Fibroblast of mammary gland (primary cell): ENCODE data around the gene RHOF.

Experiments used
- DNase-seq: peaks from one replicate; pipeline ENCODE4 v3.0.0-alpha.2; 2010; ENCODE audit warnings: low read depth
- H3K4me3 ChIP-seq: 2 replicates; pipeline ENCODE4 v1.5.1; 2011; ENCODE audit warnings: low read depth, mild to moderate bottlenecking, low read length, moderate library complexity; ENCODE audit not compliant: control insufficient read depth
- TF ChIP-seq, protein P1 (sequence below): conservative IDR thresholded peaks from 2 replicates; pipeline ENCODE4 v1.5.1; 2011; ENCODE audit warnings: low read depth, low read length, inconsistent platforms; ENCODE audit not compliant: control insufficient read depth, insufficient read depth

RHOF gene

DNA sequence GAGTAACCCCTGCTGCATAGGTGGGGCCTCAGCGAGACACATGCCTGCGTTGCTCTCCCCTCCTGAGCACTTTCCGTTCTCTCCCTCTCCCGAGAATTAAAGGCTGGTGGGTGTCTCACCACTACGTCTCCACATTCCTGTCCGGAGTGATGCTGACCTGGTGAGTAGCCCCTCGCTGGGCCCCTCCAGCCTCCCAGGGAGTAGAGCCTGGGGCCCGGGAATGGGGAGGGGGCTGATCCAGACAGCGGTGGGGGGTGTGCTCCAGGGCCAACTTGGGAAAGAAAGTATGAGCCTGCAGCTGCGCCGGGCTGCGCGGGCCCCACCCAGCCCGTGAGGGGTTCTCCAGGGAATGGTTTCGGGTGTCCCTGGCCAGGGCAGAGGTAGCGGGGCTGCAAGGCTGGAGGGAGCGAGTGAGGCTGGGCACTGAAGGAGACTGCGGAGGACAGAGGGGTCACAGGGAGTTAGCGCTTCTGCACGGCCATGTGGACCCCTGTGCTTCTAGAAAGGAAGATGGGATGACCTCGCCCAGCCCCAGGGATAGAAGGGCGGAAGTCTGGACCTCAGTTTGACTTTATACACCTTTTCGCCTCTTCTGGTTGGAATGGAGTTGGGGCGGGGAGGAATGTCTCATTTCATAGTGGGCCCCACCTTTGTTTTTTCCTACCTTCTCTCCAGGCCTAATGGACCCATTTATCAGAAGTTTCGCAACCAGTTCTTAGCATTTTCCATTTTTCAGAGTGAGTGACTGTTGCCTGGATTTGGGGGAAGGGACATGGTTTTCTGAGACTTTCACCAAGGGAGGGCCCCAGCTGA lies 22.5 kb downstream of the RHOF start:
- TF ChIP-seq, protein P1, sequence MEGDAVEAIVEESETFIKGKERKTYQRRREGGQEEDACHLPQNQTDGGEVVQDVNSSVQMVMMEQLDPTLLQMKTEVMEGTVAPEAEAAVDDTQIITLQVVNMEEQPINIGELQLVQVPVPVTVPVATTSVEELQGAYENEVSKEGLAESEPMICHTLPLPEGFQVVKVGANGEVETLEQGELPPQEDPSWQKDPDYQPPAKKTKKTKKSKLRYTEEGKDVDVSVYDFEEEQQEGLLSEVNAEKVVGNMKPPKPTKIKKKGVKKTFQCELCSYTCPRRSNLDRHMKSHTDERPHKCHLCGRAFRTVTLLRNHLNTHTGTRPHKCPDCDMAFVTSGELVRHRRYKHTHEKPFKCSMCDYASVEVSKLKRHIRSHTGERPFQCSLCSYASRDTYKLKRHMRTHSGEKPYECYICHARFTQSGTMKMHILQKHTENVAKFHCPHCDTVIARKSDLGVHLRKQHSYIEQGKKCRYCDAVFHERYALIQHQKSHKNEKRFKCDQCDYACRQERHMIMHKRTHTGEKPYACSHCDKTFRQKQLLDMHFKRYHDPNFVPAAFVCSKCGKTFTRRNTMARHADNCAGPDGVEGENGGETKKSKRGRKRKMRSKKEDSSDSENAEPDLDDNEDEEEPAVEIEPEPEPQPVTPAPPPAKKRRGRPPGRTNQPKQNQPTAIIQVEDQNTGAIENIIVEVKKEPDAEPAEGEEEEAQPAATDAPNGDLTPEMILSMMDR: no peak
- DNase-seq: no peak
- H3K4me3 ChIP-seq: no peak overlapping the region

DNA sequence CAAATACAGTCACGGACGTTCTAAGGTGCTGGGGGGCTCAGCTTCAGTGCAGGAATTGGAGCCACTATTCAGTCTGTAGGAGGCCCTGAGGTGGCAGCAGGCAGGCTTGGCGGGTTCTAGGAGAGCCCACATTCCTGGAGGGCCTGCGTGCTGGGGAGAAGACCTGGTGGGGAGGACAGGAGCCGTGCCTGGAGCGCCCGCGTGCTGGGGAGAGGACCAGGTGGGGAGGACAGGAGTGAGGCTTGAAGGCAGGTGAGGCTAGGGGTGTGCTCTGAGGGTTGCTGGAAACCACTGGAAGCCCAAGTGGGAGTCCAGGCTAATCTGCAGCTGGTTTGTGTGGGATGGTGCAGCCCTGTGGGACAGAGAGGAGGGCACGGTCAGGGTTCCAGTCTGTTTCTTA lies 23.1 kb downstream of the RHOF start:
- no peak overlapping the region for H3K4me3 ChIP-seq
- TF ChIP-seq, protein P1: no peak
- DNase-seq: no peak

DNA sequence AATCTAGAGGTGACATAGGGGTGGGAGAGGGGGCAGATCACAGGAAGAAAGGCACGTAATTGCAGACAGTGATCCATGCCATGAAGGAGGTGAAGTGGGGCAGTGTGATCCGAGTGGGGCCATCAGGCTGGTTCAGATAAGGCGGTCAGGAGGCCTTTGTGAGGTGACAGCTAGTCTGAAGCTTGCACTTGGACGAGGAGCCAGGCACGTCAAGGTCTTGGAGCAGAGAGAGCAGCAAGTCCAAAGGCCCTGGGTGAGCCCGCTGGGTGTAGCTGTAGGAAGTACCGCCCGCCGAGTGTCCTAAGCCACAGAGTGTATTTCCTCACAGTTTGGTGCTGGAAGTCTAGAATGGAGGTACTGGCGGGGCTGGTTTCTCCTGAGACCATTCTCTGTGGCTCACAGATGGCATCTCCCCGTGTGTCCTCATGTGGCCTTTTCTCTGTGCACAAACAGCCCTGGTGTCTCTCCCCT lies 23.6 kb downstream of the RHOF start:
- TF ChIP-seq, protein P1: no peak
- DNase-seq: no peak
- no peak overlapping the region for H3K4me3 ChIP-seq

DNA sequence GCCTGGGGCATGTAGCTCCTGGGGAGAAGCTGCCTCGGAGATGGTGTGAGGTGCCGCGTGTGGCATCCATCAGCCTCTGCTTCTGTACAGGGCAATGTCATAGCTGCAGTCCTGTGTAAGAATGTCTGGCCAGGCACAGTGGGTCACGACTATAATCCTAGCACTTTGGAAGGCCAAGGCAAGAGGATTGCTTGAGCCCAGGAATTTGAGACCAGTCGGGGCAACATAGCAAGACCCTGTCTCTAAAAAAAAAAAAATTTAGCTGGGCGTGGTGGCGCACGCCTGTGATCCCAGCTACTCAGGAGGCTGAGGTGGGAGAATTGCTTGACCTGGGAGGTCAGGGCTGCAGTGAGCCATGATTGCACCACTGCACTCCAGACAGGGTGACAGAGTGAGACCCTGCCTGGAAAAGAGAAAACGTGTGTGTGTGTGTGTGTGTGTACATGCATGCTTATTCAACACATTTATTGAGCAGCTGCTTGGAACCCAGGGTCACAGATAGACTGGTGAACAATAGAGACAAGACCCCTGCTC lies 24.1 kb downstream of the RHOF start:
- DNase-seq: no peak
- H3K4me3 ChIP-seq: no peak overlapping the region
- TF ChIP-seq, protein P1: no peak

DNA sequence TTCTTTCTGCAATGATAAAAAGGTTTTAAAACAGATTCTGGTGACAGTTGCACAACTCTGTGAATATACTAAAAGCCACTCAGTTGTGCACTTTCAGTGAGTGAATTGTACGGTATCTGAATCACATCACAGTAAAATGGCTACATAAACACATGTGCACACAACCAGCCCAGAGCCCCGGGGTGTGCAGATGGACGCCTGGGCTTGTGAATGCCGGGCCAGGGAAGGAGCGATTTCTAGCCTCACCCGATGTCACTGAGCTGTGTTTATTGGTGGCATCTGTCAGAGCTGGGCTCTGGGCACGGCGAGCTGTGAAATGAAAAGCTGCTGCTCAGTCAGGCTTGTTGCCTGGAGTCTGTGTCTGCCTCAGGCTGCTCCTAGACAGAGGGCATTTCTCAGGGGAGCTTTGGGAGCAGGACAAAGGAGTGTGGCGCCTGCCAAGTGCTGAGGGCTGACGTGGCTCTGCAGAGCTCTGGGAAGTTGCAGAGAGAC lies 25.9 kb downstream of the RHOF start:
- TF ChIP-seq, protein P1: no peak
- H3K4me3 ChIP-seq: no peak overlapping the region
- peak; percentile 85 for DNase-seq

DNA sequence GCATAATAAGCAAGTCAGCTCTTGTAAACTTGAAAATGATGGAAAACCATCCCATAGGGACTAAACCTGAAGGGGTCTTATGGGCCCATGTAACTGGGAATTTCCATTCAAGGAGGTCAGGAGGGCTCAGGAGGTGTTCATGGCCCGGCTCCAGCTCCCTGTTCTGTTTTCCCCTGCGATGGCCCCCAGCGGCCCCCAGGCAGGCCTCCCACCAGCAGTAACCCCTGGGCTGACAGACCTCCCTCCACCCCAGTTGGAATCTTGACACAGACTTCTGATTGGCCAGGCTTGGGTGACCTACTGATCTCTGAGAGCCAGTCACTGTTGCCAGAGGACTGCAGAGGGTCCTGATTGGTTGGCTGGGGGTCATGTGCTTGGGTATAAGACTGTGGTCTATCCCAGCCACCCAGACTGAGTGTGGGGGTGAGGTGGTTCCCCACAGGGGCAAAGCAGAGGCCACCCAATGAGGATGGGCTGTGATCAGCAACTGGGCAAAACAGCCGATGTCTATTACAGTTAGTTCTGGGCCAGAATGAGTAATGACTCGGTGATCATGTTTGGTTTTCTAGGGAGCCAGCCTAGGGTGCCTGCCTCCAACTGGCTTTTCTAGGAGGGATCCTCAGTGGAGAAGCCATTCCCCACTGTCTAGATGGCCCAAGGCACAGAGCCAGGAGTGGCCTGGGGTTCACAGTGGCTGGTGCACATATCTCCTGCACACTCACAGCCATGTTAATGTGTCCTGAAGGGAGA lies 27.0 kb downstream of the RHOF start:
- no peak overlapping the region for H3K4me3 ChIP-seq
- TF ChIP-seq, protein P1: no peak
- peak; percentile 68 for DNase-seq
